GM20000 (cell line): ENCODE results near the gene NOP14.

Experiments used
- DNase-seq: peaks from one replicate; pipeline ENCODE4 v3.0.0; 2012; ENCODE audit warnings: low spot score
- CTCF ChIP-seq: IDR thresholded peaks from 2 replicates; pipeline ENCODE4 v1.5.1; 2012; ENCODE audit warnings: mild to moderate bottlenecking, control low read depth; ENCODE audit errors: extremely low read depth, missing control alignments

NOP14 gene

DNA sequence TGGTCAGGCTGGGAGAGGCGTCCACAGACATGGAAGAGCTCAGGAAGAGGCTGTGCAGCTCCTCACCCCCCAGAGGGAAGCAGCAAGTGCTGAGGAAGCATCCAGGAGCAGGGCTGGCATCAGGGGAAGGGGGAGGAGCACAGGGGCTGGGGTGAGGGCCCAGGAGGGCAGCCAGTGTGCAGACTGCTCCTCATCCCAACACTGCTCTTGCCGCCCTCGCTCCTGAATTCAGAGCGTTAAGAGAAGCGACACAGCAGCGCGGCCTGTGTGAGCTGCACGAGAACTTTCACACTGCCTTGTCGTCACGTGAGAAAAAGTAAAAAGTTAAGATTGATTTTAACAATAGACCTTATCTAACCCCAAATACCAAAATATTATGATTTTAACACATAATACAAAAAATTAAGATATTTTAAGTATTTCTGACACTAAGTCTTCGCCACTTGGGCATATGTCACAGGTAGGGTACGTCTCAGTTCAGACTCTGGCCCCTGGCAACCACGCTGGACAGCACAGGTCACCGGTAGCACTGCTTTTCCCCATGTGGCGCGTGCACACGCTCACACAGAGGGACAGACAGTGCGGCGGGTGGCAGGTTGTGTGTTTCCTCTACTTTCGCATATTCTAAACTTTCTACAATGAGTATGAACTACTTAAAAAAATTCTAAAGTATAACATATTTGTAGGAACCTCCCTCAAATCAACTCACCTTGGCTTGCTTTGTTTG lies 19.7 kb downstream of the NOP14 start:
- no peak for TF ChIP-seq CTCF
- DNase-seq: no peak

DNA sequence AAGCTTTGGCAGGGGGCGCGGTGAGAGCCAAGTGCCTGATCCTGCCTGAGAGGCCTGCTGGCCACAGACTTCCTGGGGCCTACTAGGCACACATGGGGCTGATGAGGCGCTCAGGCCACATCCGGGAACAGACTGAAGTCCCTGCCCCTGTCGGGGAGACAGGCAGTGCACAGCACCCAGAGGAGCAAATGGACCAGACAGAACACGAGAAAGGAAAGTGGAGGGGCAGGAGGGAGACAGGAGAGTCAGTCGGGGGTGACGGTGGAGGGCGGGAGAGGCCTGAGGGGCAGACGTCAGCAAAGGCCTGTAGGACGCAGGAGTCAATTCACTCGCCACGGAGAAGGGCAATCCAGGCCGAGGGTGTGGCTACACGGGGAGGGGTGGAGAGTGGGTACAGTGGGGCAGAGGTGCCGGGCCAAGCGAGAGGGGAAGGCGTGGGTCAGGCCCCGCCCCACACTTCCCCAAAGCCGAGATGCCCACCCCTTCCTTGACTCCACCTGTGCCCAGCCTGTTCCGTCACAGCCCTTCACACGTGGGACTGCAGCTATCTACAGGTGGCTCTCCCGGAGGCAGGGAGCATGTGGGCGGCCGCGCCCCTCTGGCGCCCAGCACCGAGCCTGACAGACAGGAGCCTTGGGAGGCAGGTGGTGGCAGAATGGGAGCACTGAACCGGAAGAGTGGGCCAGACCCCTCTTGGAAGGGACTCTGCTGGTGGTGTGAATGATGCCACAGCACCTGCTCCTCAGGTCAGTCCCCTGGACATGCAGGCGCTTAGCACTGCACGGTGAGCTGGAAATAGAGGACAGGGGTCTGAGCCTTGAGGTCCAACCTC lies 20.5 kb downstream of the NOP14 start:
- no peak for TF ChIP-seq CTCF
- no peak for DNase-seq

DNA sequence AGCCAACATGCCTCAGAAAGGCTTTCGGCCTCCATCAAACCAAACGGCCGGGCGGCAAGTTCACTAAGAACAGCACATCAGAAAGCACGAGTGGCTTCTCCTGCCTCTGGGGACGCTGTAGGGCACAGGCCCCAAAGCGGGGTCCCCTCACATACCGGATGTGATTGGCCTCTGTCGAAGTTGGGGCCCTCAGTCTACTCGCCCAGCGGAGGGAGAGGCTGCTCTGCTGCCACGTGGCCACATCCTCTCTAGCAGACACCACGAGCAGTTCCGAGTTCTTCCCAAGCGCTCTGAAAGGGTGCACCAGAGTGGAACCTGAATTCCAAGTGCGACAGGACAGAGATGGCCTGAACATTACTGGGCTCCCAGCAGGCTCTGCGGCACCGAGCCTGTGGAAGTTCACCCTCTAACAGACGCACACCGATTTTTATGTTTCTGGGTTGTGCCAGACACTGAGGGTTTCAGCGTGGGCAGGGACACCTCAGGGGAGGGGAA lies 21.1 kb downstream of the NOP14 start:
- no peak for TF ChIP-seq CTCF
- no peak for DNase-seq

DNA sequence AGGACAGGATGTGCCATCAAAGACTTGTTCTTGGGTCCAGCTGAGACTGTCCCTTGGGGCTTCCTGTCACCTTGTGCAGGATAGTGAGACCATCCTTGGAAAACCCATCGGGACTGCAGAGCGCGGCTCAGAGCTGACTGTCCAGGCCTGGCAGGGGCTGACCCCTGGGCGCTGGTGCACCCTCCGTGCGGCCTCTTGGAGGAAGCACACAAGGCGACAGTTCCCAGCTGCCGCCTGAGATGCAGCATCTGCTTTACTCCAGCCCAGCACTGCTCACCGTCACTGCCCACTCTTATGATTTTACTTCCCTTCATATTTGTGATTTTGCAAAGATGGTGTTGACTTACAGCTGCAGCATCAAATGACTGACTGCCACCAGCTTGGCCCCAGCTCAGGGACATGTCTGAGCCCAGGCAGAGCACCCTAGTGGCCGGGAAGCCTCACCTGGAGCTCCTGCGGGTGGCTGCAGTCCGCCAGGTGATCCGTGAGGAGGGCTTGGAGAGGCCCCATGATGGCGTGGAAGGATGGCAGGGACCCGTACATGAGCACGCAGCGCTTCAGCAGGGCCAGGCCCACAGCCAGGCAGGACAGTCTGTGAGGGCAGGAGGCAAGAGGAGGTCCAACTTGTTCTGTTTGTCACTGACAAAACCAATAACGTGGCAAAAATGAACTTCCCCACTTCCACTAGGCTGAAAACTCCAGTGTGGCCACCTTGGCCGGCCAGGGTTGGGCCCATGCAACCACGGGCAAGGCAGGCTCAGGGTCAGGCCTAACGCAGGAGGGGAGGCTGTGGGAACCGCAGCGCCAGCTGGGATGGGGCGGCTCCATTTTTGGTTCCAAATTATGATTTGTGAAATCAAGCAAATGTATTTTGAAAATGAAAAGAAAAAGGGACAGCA lies 21.8 kb downstream of the NOP14 start:
- TF ChIP-seq CTCF: no peak
- DNase-seq: no peak

DNA sequence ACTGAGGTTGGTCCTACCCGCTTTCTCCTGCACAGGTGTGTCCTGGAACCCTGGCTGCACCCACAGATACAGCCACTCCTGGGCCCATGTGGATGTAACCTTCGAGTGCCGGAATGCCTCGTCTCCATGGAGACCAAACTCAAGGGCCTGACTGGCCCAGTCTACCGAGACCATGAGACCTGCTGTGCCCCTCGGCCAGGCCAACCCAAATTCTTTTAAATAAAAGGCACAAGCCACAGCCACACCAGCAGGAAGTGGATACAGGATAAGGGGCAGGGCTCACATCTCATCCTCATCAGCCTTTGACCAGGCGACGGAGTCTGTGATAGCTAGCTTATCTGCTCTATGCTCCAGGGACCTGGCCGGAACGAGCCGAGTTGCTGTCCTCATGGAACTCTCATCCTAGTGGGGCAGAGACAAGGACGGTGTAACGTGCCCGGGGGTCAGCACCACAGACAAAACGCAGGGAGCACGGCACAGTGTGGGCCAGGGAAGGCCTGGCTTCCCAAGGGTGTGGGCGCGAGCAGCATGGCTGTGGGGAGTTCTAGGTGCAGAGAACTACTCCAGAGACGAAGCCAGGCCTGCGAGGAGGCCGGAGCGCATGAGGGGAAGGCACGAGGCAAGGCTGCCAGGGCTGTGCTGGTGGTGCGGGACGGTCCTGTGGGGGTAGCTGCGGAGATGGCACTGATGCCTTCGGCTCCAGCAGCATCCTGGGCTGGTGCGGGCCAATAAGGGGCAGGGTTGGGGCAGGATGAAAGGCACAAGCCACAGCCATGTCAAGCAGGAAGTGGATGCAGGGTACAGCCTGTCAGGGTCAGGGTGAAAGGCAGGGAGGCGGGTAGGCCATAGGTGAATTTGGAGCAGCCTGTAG lies 22.7 kb downstream of the NOP14 start:
- DNase-seq: no peak
- no peak for TF ChIP-seq CTCF

GRCh38 chr4:2939383-2940243 lies 23.6 kb downstream of the NOP14 start:
- DNase-seq: no peak
- no peak for TF ChIP-seq CTCF
